ENCODE data around the gene ALB. TPM values are rescaled to one million over a fixed set of nuclear protein-coding genes. Genes with fewer than 3 reads are reported as not detected.

Gene ALB
- total RNA-seq, 2 donors from 2014 or later: 1.4 to 3.5 TPM

GRCh38 chr4:73401412-73401811 lies 2.7 kb upstream of the ALB start:
- 98% methylated on average over 2 of the region's 2 CpGs; no CpG with 5 or more reads in 1 of the 2 experiments for WGBS, 2 experiments (ENCODE audit: insufficient coverage in 1 of 2, insufficient read length in 1 of 2)
- DNase-seq: no peak
- H3K9me3 ChIP-seq (ENCODE audit: control insufficient read depth, low read length): no peaks in the 10 kb centered on the region
- no peak overlapping the region for H3K9ac ChIP-seq (ENCODE audit: extremely low read depth, low read length, poor library complexity, severe bottlenecking)
- Mint-ChIP-seq H3K4me1 (peaks cover 9% of the 10 kb centered on the region), H3K36me3 (ENCODE audit: low read depth) (no peaks in the 10 kb centered on the region), H3K27me3 (ENCODE audit: insufficient read depth) (no peaks in the 10 kb centered on the region), H3K4me3 (no peak overlapping the region), H3K9me3 (no peaks in the 10 kb centered on the region), H3K27ac (no peak overlapping the region)
- TF ChIP-seq, protein P1, sequence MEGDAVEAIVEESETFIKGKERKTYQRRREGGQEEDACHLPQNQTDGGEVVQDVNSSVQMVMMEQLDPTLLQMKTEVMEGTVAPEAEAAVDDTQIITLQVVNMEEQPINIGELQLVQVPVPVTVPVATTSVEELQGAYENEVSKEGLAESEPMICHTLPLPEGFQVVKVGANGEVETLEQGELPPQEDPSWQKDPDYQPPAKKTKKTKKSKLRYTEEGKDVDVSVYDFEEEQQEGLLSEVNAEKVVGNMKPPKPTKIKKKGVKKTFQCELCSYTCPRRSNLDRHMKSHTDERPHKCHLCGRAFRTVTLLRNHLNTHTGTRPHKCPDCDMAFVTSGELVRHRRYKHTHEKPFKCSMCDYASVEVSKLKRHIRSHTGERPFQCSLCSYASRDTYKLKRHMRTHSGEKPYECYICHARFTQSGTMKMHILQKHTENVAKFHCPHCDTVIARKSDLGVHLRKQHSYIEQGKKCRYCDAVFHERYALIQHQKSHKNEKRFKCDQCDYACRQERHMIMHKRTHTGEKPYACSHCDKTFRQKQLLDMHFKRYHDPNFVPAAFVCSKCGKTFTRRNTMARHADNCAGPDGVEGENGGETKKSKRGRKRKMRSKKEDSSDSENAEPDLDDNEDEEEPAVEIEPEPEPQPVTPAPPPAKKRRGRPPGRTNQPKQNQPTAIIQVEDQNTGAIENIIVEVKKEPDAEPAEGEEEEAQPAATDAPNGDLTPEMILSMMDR (conservative IDR thresholded peaks at IDR 0.05): no peak
- H3K4me1 ChIP-seq (ENCODE audit: control insufficient read depth, insufficient read depth, low read length): no peaks in the 10 kb centered on the region
- no peaks in the 10 kb centered on the region for H3K36me3 ChIP-seq (ENCODE audit: control insufficient read depth, insufficient read depth, low read length)
- no peak overlapping the region for H3K4me3 ChIP-seq (ENCODE audit: low read length)
- H3K27me3 ChIP-seq (ENCODE audit: control insufficient read depth, insufficient read depth, low read length, poor library complexity, severe bottlenecking): no peaks in the 10 kb centered on the region
- no peak overlapping the region for H3K27ac ChIP-seq (ENCODE audit: low read depth, low read length)

GRCh38 chr4:73404457-73404856 lies 370 bp downstream of the ALB start:
- Histone ChIP-seq H3K9ac (ENCODE audit: extremely low read depth, low read length, poor library complexity, severe bottlenecking) (no peak overlapping the region), H3K27ac (ENCODE audit: low read depth, low read length) (no peak overlapping the region), H3K4me3 (ENCODE audit: low read length) (no peak overlapping the region), H3K27me3 (ENCODE audit: control insufficient read depth, insufficient read depth, low read length, poor library complexity, severe bottlenecking) (no peaks in the 10 kb centered on the region), H3K4me1 (ENCODE audit: control insufficient read depth, insufficient read depth, low read length) (no peaks in the 10 kb centered on the region), H3K9me3 (ENCODE audit: control insufficient read depth, low read length) (no peaks in the 10 kb centered on the region), H3K36me3 (ENCODE audit: control insufficient read depth, insufficient read depth, low read length) (no peaks in the 10 kb centered on the region)
- Mint-ChIP-seq H3K4me1 (no peaks in the 10 kb centered on the region), H3K27me3 (ENCODE audit: insufficient read depth) (no peaks in the 10 kb centered on the region), H3K4me3 (no peak overlapping the region), H3K36me3 (ENCODE audit: low read depth) (no peaks in the 10 kb centered on the region), H3K27ac (no peak overlapping the region), H3K9me3 (no peaks in the 10 kb centered on the region)
- WGBS, 2 experiments (ENCODE audit: insufficient coverage in 1 of 2, insufficient read length in 1 of 2): 100% methylated on average over 1 of the region's 1 CpG; no CpG with 5 or more reads in 1 of the 2 experiments
- TF ChIP-seq, protein P1 (conservative IDR thresholded peaks at IDR 0.05): no peak
- DNase-seq: no peak

- H3K4me3 ChIP-seq (ENCODE audit: low read length): no peak overlapping the region
- DNase-seq: no peak
- H3K4me1 ChIP-seq (ENCODE audit: control insufficient read depth, insufficient read depth, low read length): no peaks in the 10 kb centered on the region
- TF ChIP-seq, protein P1 (conservative IDR thresholded peaks at IDR 0.05): no peak
- Mint-ChIP-seq H3K27me3 (ENCODE audit: insufficient read depth) (no peaks in the 10 kb centered on the region), H3K27ac (no peak overlapping the region), H3K9me3 (no peaks in the 10 kb centered on the region), H3K36me3 (ENCODE audit: low read depth) (no peaks in the 10 kb centered on the region), H3K4me3 (no peak overlapping the region), H3K4me1 (no peaks in the 10 kb centered on the region)
- no peaks in the 10 kb centered on the region for H3K9me3 ChIP-seq (ENCODE audit: control insufficient read depth, low read length)
- no peak overlapping the region for H3K9ac ChIP-seq (ENCODE audit: extremely low read depth, low read length, poor library complexity, severe bottlenecking)
- no peaks in the 10 kb centered on the region for H3K36me3 ChIP-seq (ENCODE audit: control insufficient read depth, insufficient read depth, low read length)
- WGBS, 2 experiments (ENCODE audit: insufficient coverage in 1 of 2, insufficient read length in 1 of 2): 97 to 100% methylated on average over 1 to 2 of the region's 2 CpGs
- no peak overlapping the region for H3K27ac ChIP-seq (ENCODE audit: low read depth, low read length)
- H3K27me3 ChIP-seq (ENCODE audit: control insufficient read depth, insufficient read depth, low read length, poor library complexity, severe bottlenecking): no peaks in the 10 kb centered on the region
These were observed 1.1 kb downstream of the ALB start for GRCh38 chr4:73405138-73405537.

Measured in endodermal cell (in vitro differentiated cells).